ENCODE measurements around the gene CEP97.

GRCh38 chr3:101735833-101736232 is 11.4 kb downstream of the CEP97 start:
- TF ChIP-seq, protein P1, sequence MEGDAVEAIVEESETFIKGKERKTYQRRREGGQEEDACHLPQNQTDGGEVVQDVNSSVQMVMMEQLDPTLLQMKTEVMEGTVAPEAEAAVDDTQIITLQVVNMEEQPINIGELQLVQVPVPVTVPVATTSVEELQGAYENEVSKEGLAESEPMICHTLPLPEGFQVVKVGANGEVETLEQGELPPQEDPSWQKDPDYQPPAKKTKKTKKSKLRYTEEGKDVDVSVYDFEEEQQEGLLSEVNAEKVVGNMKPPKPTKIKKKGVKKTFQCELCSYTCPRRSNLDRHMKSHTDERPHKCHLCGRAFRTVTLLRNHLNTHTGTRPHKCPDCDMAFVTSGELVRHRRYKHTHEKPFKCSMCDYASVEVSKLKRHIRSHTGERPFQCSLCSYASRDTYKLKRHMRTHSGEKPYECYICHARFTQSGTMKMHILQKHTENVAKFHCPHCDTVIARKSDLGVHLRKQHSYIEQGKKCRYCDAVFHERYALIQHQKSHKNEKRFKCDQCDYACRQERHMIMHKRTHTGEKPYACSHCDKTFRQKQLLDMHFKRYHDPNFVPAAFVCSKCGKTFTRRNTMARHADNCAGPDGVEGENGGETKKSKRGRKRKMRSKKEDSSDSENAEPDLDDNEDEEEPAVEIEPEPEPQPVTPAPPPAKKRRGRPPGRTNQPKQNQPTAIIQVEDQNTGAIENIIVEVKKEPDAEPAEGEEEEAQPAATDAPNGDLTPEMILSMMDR (IDR thresholded peaks at IDR 0.05), result no peak
- no peak for TF ChIP-seq POLR2AphosphoS5 (IDR thresholded peaks at IDR 0.05)

Data from suprapubic skin (tissue), 3 donors.